Upper lobe of right lung (tissue), 1 donor: ENCODE measurements around the gene CHD1. TPM values are rescaled to one million over a fixed set of nuclear protein-coding genes. Genes with fewer than 3 reads are reported as not detected.

Experiments
- ATAC-seq: fragments of 200-7000 bp; cut with Tn5 transposase; one replicate; pipeline ENCODE4 v1.9.1; 2020; ENCODE audit warnings: mild to moderate bottlenecking, moderate library complexity
- DNase-seq: peaks from one replicate; pipeline ENCODE4 v3.0.0-alpha.2; 2020
- H3K27ac ChIP-seq: fragments of 200-600 bp; one replicate; pipeline ENCODE4 v1.8.0; 2022
- H3K27me3 ChIP-seq: fragments of 200-600 bp; one replicate; pipeline ENCODE4 v1.8.0; 2022; ENCODE audit warnings: mild to moderate bottlenecking
- H3K36me3 ChIP-seq: fragments of 200-600 bp; one replicate; pipeline ENCODE4 v1.8.0; 2022
- H3K4me1 ChIP-seq: fragments of 200-600 bp; one replicate; pipeline ENCODE4 v1.8.0; 2022
- H3K4me3 ChIP-seq: fragments of 200-600 bp; one replicate; pipeline ENCODE4 v1.8.0; 2022; ENCODE audit warnings: mild to moderate bottlenecking
- H3K9me3 ChIP-seq: fragments of 200-600 bp; one replicate; pipeline ENCODE4 v1.8.0; 2022
- CTCF ChIP-seq: fragments of 200-600 bp; IDR thresholded peaks from one replicate; pipeline ENCODE4 v1.8.0; 2022; ENCODE audit warnings: antibody characterized with exemption
- intact Hi-C: fragments of 100-400 bp; cut with DNase I; formaldehyde crosslinking; loops from one replicate; pipeline ENCODE4 v1.11.0; 2022
- total RNA-seq: library from RNA; stranded (reverse); fragmentation: NEBNext Ultra II Directional; extraction: Animal tissue kit (Norgen Biotek cat#: 25700); gene quantifications from one replicate; pipeline ENCODE4 v1.2.1, GENCODE V29; 2021
- donor health status: DM: no; HTN: yes; CAD: no; lungs with severe emphysema.

The CHD1 gene
- total RNA-seq, 1 donor from 2014 or later: 33.3 TPM

DNA sequence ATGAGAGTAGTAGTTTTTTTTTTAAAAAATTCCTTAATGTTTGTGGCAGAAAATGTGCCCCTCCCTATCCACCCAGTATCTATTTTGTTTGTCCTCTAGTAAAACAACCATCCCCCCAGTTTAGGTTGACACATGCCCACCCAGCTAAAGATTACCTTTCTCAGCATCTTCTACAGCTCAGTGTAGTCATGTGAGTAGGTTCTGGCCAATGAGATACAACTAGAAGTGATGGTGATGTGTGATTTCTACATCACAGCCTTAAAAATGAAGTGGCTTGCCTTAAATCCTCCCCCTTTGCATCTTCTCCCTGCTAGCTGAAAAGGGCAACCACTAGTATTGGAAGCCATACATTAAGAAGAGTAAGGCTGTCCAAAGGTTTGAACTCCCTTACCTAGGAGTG, 14.9 kb downstream of the CHD1 start:
- TF ChIP-seq CTCF: no peak
- Histone ChIP-seq H3K4me3 (no peak overlapping the region), H3K27ac (no peak overlapping the region), H3K4me1 (peaks cover 10% of the 10 kb centered on the region), H3K36me3 (no peaks in the 10 kb centered on the region), H3K9me3 (no peaks in the 10 kb centered on the region), H3K27me3 (no peaks in the 10 kb centered on the region)
- no peak for DNase-seq
- ATAC-seq: no peak
- intact Hi-C loops: no loop called here

DNA sequence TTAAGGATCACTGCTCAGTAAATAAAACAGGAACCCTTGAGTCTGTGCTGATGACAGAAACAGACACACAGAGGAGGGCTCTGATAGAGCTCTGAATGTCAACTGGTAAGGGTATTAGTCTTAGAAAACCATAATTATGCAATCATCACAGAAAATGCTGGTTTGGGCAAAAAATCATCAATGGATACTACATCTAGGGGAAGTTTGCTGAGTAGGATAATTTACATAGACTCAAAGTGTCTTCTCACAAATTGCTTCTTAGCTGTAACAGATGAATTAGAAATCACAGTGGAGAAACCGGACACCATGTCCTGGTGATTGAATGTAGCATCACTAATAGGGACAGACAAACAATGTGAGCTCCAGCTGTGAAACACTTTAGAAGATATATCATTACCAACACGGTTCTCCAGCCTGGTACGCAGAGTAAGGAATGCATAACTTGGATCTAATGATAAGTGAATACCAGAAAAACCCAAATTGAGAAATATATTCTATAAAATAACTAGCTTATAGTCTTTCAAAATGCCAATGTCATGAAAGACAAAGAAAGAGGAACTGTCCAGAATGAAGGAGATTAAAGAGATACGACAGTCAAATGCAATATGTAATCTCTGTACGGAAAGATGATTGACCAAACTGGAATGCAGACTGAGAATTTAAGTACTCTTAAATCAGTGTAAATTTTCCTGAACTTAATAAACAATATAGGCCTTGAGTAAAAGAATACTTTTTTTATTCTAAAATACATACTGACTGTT, 17.3 kb downstream of the CHD1 start:
- Histone ChIP-seq H3K36me3 (no peaks in the 10 kb centered on the region), H3K4me3 (no peak overlapping the region), H3K27me3 (no peaks in the 10 kb centered on the region), H3K27ac (no peak overlapping the region), H3K9me3 (no peaks in the 10 kb centered on the region), H3K4me1 (peaks cover 10% of the 10 kb centered on the region)
- intact Hi-C loops: no loop called here
- DNase-seq (no peak), ATAC-seq (peak; percentile 21)
- TF ChIP-seq CTCF: no peak

DNA sequence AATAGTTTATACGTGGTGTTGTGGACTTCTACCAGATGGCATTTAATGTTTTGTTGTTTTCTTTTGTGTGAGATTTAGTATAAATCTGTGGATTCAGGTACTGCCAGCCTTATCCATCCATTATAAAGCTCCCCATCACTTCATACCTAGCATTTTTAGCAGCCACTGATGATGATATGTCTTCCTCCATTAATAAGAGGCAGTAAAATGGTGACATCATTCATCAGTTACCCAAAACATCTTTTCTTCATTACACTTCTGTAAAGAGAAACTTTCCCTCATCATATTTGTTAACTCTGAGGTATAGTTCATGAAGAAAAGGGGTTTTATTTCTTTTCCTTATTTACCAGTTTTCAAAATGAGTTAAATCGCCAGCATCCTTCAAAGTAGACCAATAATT, 19.4 kb downstream of the CHD1 start:
- H3K4me3 ChIP-seq: no peak overlapping the region
- H3K27me3 ChIP-seq: no peaks in the 10 kb centered on the region
- intact Hi-C loops: loop anchor here (5.0 kb wide), 1 partner anchor 123 kb away; no protein-coding TSS in a partner anchor
- DNase-seq: no peak
- no peaks in the 10 kb centered on the region for H3K9me3 ChIP-seq
- H3K4me1 ChIP-seq: peaks cover 10% of the 10 kb centered on the region
- TF ChIP-seq CTCF: no peak
- no peak for ATAC-seq
- no peak overlapping the region for H3K27ac ChIP-seq
- H3K36me3 ChIP-seq: peaks cover 7% of the 10 kb centered on the region

DNA sequence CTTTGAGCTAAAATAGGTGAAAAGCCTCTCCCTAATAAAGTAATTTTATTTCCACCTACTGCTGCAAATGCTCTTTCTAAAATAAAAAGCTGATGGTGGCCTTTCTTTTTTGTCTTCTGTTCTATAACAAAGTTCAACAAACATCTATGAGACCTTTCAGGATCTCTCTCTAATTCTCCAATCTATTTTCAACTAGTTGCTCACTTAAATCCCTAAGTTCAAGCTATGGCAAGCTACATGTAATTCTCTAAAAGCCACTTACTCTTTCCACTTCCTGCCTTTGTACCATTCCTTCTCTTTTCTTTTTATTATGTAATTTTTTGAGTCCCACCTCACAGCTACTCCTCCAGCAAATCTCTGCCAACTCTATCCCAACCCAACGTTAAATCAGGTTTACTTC, 20.9 kb downstream of the CHD1 start:
- Histone ChIP-seq H3K4me1 (peaks cover 10% of the 10 kb centered on the region), H3K4me3 (no peak overlapping the region), H3K27me3 (no peaks in the 10 kb centered on the region), H3K9me3 (no peaks in the 10 kb centered on the region), H3K36me3 (peaks cover 19% of the 10 kb centered on the region), H3K27ac (no peak overlapping the region)
- ATAC-seq (no peak), DNase-seq (no peak)
- no peak for TF ChIP-seq CTCF
- intact Hi-C loops: loop anchor here (5.0 kb wide), 1 partner anchor 124 kb away; no protein-coding TSS in a partner anchor

DNA sequence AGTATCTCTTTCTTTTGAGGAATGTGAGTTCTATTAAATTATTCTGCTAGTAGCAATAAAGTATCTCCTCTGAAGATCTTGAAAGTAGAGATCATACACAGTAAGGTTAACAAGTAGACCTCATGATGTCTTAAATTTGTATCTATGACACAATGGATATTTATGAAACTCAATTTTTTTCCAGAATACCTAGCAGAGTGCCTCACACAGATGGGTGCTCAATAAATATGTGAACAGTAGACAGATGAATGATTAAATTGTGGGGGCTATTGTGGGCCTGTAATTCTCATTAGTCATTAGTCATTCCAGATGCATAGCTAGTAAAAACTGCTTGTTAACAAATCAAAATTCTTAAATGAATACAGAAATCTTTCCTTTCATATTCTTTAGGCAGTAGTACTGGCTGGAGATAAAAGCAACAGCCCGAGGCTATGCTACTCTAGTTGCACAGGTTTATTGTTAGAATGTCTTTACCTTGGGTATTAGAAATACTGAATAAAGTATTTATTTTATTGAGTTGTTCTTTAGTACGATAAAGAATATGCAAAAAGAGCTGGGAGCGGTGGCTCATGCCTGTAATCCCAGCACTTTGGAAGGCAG, 22.0 kb downstream of the CHD1 start:
- intact Hi-C loops: loop anchor here (5.0 kb wide), 1 partner anchor 125 kb away; no protein-coding TSS in a partner anchor
- Histone ChIP-seq H3K4me1 (peaks cover 8% of the 10 kb centered on the region), H3K27me3 (no peaks in the 10 kb centered on the region), H3K9me3 (no peaks in the 10 kb centered on the region), H3K4me3 (no peak overlapping the region), H3K36me3 (peaks cover 30% of the 10 kb centered on the region), H3K27ac (no peak overlapping the region)
- ATAC-seq (no peak), DNase-seq (no peak)
- no peak for TF ChIP-seq CTCF
